Breast epithelium (tissue), 4 donors: ENCODE data around the gene ANXA5. TPM values are rescaled to one million over a fixed set of nuclear protein-coding genes. Genes with fewer than 3 reads are reported as not detected.

Source experiments
- DNase-seq, 2 donors: peaks; one replicate each; pipeline ENCODE4 v3.0.0-alpha.2; 2019; ENCODE audit warnings: low spot score in 2 of 2
- H3K27ac ChIP-seq, 2 donors: fragments of 200-600 bp; sonication (generic) in 1 of 2; one replicate each; pipeline ENCODE4 v1.5.1; 2016 to 2019; ENCODE audit warnings: mild to moderate bottlenecking in 1 of 2
- H3K27me3 ChIP-seq, 2 donors: fragments of 200-600 bp; sonication (generic) in 1 of 2; one replicate each; pipeline versions ENCODE4 v1.5.1 to v1.6.0; 2017 to 2019; ENCODE audit warnings: control low read depth in 1 of 2, mild to moderate bottlenecking in 1 of 2
- H3K36me3 ChIP-seq: fragments of 200-600 bp; one replicate; pipeline ENCODE4 v1.5.1; 2019
- H3K4me1 ChIP-seq, 2 donors: fragments of 200-600 bp; sonication (generic); one replicate each; pipeline ENCODE4 v1.5.1; 2016 to 2019; ENCODE audit warnings: control low read depth in 1 of 2
- H3K4me3 ChIP-seq, 3 donors: fragments of 200-600 bp; sonication (generic); 1 replicate in 2 of 3; 2 replicates in 1 of 3; pipeline ENCODE4 v1.5.1; 2016 to 2019; ENCODE audit warnings: mild to moderate bottlenecking in 3 of 3, moderate library complexity in 2 of 3
- H3K9me3 ChIP-seq, 2 donors: fragments of 200-600 bp; sonication (generic) in 1 of 2; one replicate each; pipeline ENCODE4 v1.5.1; 2016 to 2019; ENCODE audit warnings: control low read depth in 1 of 2
- CTCF ChIP-seq, 3 donors: fragments of 450-650 bp; IDR thresholded peaks; one replicate each; pipeline ENCODE4 v1.5.1; 2016 to 2017; ENCODE audit warnings: antibody characterized with exemption in 3 of 3, mild to moderate bottlenecking in 3 of 3, moderate library complexity in 3 of 3
- POLR2A ChIP-seq: fragments of 450-650 bp; IDR thresholded peaks from one replicate; pipeline ENCODE4 v1.6.1; 2016; ENCODE audit warnings: antibody characterized with exemption, mild to moderate bottlenecking, moderate library complexity
- POLR2AphosphoS5 ChIP-seq, 3 donors: sonication (generic); formaldehyde crosslinking; IDR thresholded peaks; one replicate each; pipeline ENCODE4 v1.6.1; 2017; ENCODE audit warnings: antibody characterized with exemption in 3 of 3
- intact Hi-C: fragments of 100-400 bp; cut with DNase I; formaldehyde crosslinking; loops from one replicate; pipeline ENCODE4 v1.15.1; 2023; ENCODE audit warnings: low total_unique reads
- total RNA-seq, 3 donors: library from RNA; depleted of rRNA; stranded (reverse); fragments of >200 nt; gene quantifications; one replicate each; pipeline ENCODE4 v1.1.0, GENCODE V29; 2016

The ANXA5 gene
- total RNA-seq, 3 donors from 2014 or later = 286 to 430 (median 292) TPM

GRCh38 chr4:121651597-121651996 lies 45.2 kb downstream of the ANXA5 start:
- intact Hi-C loops = no loop called here
- H3K4me3 ChIP-seq = no peak overlapping the region
- no peaks in the 10 kb centered on the region for H3K36me3 ChIP-seq
- no peaks in the 10 kb centered on the region for H3K4me1 ChIP-seq
- no peaks in the 10 kb centered on the region for H3K9me3 ChIP-seq
- H3K27me3 ChIP-seq = no peaks in the 10 kb centered on the region
- H3K27ac ChIP-seq = no peak overlapping the region
- DNase-seq = no peak
- TF ChIP-seq POLR2AphosphoS5 (IDR thresholded peaks at IDR 0.05) (no peak), CTCF (IDR thresholded peaks at IDR 0.05) (no peak), POLR2A (no peak)

GRCh38 chr4:121650741-121651140 lies 46.0 kb downstream of the ANXA5 start:
- Histone ChIP-seq H3K27ac (no peak overlapping the region), H3K9me3 (no peaks in the 10 kb centered on the region), H3K4me1 (no peaks in the 10 kb centered on the region), H3K27me3 (no peaks in the 10 kb centered on the region), H3K4me3 (no peak overlapping the region), H3K36me3 (no peaks in the 10 kb centered on the region)
- intact Hi-C loops = no loop called here
- TF ChIP-seq POLR2AphosphoS5 (IDR thresholded peaks at IDR 0.05) (no peak), CTCF (IDR thresholded peaks at IDR 0.05) (no peak), POLR2A (no peak)
- DNase-seq = no peak

- Histone ChIP-seq H3K27ac (no peak overlapping the region), H3K27me3 (no peaks in the 10 kb centered on the region), H3K36me3 (no peaks in the 10 kb centered on the region), H3K4me3 (no peak overlapping the region), H3K4me1 (no peaks in the 10 kb centered on the region), H3K9me3 (no peaks in the 10 kb centered on the region)
- intact Hi-C loops = no loop called here
- TF ChIP-seq CTCF (IDR thresholded peaks at IDR 0.05) (no peak), POLR2A (no peak), POLR2AphosphoS5 (IDR thresholded peaks at IDR 0.05) (no peak)
- DNase-seq = no peak
Observed at GRCh38 chr4:121648516-121648915, 48.3 kb downstream of the ANXA5 start.

DNA sequence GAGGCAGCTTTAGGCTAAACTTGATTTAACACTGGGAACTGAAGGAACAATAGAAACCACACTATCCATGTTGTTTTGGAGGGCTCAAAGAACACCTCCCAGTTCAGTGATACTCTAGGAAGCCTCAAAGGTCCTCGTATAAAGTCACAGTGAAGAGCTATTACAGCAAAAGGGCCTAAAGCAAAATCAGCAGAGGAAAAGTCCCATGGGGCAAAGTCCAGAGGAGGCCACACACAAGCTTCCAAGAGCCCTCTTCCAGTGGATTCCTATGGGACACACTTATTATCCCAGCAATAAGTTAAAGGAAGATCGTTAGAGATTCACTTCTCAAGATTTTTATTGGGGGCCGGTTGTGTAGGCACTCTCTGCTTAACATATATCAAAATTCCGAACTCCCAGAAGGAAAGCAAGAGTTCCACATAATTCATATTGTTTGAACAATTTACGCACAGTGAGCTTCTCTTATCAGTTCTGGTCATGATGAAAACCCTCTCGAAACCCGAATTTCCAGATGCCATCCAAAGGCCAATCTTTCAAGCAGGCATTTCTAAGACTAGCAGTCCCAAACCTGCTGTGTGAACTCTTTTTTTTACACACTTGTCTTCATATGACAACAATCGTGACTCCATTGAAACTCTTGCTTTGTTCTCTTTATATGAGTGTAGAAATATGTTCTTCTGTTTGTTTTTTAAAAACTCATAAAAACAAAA lies 53.7 kb downstream of the ANXA5 start:
- no peak for DNase-seq
- Histone ChIP-seq H3K36me3 (no peaks in the 10 kb centered on the region), H3K4me3 (no peak overlapping the region), H3K4me1 (no peaks in the 10 kb centered on the region), H3K27me3 (no peaks in the 10 kb centered on the region), H3K27ac (no peak overlapping the region), H3K9me3 (no peaks in the 10 kb centered on the region)
- no peak for TF ChIP-seq CTCF (IDR thresholded peaks at IDR 0.05)
- TF ChIP-seq POLR2AphosphoS5 (IDR thresholded peaks at IDR 0.05) = no peak
- no peak for TF ChIP-seq POLR2A
- intact Hi-C loops = no loop called here

DNA sequence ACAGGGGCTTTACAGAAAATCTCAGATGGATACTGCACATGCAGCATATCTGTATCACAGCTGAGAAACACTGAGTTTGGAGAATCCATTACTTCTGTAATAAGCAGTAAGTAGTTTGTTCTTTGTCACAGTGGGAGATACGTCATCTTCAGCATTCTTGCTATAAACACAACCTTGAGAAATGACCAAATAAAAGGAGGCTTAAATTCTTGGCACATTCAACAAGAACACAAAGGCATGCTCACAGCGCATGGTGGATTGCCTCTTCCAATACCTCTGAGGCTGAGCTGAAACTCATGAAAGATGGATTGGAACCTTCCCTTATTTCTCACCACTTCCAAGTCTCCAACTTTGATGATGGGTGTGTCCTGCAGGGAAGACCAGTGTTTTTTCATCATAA lies 54.5 kb downstream of the ANXA5 start:
- H3K27ac ChIP-seq = no peak overlapping the region
- no peaks in the 10 kb centered on the region for H3K4me1 ChIP-seq
- H3K36me3 ChIP-seq = no peaks in the 10 kb centered on the region
- DNase-seq = no peak
- no peaks in the 10 kb centered on the region for H3K27me3 ChIP-seq
- intact Hi-C loops = no loop called here
- no peak overlapping the region for H3K4me3 ChIP-seq
- TF ChIP-seq POLR2AphosphoS5 (IDR thresholded peaks at IDR 0.05) (no peak), POLR2A (no peak), CTCF (IDR thresholded peaks at IDR 0.05) (no peak)
- H3K9me3 ChIP-seq = no peaks in the 10 kb centered on the region
